Spleen (tissue), 7 donors: ENCODE measurements around the gene PRTN3.

Experiments used
- POLR2A ChIP-seq, 3 donors: fragments of 450-650 bp; IDR thresholded peaks; one replicate each; pipeline ENCODE4 v1.5.1; 2017; ENCODE audit warnings: antibody characterized with exemption in 3 of 3, mild to moderate bottlenecking in 1 of 3
- TF ChIP-seq, protein P1 (sequence below), 11 experiments: fragments of 200-600 bp in 7 of 11; fragments of 450-650 bp in 4 of 11; sonication (generic) in 4 of 11; IDR thresholded peaks in 8 of 11; conservative IDR thresholded peaks in 3 of 11; 1 replicate in 7 of 11; 2 replicates in 4 of 11; pipeline versions ENCODE4 v1.4.0 to v1.8.0; 2016 to 2021; ENCODE audit warnings: antibody characterized with exemption in 11 of 11, inconsistent platforms in 4 of 11, mild to moderate bottlenecking in 1 of 11
- donor health status: DM: no; HTN: no; CAD: no; lungs with moderate emphysema.
- donor health status: DM: no; HTN: no; CAD: no.
- donor health status: DM: no; HTN: no; CAD: no.

DNA sequence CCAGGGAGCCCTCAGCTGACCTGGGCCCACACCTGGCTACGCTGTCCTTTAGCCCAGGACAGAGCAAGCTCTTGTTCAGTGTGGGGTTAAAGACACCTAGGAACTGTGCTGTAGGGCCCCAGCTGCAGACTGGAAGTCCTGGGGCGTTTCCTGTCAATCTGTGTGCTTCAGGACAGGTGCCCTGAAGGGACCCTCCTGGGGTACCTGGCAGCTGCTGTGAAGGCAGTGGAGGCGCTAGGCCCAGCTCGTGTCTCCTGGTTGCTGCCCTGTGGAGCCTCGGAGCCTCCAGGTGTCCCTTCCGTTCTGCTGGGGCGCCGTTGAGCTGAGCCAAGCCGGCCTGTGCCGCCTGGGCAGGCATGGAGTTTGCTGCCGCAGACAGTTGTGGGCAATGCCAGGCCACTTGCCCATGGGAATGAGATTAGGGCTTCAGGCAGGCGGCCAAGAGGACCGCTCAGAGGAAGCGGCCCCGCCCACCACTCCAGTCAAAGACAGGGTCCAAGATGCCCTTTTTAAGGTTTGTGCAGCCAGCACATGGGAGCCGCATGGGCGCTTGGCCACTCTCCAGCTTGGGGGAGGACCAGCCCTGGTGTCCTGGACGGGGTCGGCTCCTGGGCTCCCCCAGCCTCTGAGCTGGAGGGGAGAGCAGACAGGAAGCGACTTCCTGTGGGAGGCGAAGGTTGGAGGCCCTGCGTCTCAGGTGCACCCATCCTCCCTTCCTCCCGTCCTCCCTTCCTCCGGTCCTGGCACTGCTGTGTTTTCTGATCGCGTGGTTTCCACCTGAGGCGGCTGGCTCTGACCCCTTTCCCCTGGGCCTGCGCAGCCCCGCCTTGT lies 39.6 kb upstream of the PRTN3 start:
- TF ChIP-seq, protein P1, sequence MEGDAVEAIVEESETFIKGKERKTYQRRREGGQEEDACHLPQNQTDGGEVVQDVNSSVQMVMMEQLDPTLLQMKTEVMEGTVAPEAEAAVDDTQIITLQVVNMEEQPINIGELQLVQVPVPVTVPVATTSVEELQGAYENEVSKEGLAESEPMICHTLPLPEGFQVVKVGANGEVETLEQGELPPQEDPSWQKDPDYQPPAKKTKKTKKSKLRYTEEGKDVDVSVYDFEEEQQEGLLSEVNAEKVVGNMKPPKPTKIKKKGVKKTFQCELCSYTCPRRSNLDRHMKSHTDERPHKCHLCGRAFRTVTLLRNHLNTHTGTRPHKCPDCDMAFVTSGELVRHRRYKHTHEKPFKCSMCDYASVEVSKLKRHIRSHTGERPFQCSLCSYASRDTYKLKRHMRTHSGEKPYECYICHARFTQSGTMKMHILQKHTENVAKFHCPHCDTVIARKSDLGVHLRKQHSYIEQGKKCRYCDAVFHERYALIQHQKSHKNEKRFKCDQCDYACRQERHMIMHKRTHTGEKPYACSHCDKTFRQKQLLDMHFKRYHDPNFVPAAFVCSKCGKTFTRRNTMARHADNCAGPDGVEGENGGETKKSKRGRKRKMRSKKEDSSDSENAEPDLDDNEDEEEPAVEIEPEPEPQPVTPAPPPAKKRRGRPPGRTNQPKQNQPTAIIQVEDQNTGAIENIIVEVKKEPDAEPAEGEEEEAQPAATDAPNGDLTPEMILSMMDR (IDR thresholded peaks at IDR 0.05 in 8 of 11, conservative IDR thresholded peaks at IDR 0.05 in 3 of 11) = no peak
- TF ChIP-seq POLR2A (IDR thresholded peaks at IDR 0.05) = no peak
